ENCODE data around the gene OR51A2.
"Not testable (repeated sequence)": the region's sequence is repeated elsewhere in the genome, so short reads cannot be mapped to it uniquely, and the experiment has no call there.

The OR51A2 gene, protein sequence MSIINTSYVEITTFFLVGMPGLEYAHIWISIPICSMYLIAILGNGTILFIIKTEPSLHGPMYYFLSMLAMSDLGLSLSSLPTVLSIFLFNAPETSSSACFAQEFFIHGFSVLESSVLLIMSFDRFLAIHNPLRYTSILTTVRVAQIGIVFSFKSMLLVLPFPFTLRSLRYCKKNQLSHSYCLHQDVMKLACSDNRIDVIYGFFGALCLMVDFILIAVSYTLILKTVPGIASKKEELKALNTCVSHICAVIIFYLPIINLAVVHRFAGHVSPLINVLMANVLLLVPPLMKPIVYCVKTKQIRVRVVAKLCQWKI

DNA sequence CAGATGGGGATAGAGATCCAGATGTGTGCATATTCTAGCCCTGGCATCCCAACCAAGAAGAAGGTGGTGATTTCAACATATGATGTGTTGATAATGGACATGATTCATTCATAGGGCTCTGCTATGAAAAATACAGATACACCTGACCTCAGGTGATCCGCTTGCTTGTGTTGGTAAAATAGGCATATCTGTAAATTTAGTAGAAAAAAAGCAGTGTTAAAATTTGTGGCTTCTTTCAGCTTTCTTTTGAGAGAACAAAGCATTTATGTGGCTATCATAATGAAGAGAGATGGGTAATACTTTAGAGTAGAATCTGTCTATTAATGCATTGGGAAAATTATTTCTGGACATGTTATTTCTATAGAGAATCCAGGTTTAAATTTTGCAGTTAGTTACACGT lies at the start of gene OR51A2:
OR51A2 (minus strand) TSS at position 101 of the 400 bp plus-strand sequence; CDS start at position 101, 0 bp downstream.
- not testable (repeated sequence) for H3K36me3 Mint-ChIP-seq; ATAC-seq (ENCODE audit: low read depth); H3K9me3 Mint-ChIP-seq; H3K4me3 Mint-ChIP-seq; H3K4me1 Mint-ChIP-seq; H3K27me3 Mint-ChIP-seq; H3K27ac Mint-ChIP-seq; DNase-seq (ENCODE audit: low spot score in 2 of 2)

DNA sequence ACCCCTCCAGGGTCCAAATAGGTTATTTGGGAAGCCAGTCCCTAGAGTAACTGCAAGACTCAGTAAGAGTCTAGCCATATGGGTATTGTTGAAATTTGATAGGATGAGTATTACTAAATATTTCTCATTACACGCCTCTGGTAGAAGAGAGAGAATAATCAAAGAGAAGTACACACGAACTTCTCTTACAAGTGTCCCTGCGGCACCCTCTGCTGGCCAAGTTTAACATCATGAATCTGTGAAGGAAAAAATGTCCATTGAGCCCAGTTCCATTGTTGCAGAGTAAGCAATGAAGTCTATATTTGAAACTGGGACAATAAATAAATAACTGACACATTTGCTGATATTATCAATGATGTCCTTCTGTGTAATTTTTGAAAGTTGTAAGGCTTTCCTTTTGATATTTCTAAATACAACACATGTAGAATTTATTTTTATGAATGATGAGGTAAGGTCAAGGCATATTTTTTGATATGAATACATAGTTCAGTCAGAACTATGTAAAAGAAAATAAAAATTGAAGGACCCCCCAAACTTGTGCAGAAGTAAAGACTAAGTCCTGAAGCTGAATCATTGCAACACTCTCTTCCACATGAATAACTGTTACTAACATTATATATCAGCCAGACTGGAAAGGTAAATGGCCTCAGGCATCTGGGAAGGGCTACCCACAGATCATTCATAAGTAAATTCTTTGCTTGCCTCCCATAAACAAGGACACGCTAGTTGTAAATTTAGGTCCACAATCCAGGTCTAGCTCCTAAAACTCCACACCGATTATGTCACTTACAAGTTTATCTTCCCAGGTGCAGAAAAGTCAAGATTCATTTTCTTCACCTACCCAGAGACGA lies 49.1 kb upstream of the OR51A2 start:
- Mint-ChIP-seq H3K4me3 (no peak overlapping the region), H3K36me3 (no peaks in the 10 kb centered on the region), H3K27ac (no peak overlapping the region), H3K9me3 (no peaks in the 10 kb centered on the region), H3K4me1 (no peaks in the 10 kb centered on the region), H3K27me3 (peaks cover 4% of the 10 kb centered on the region)
- DNase-seq (ENCODE audit: low spot score in 2 of 2) (no peak), ATAC-seq (ENCODE audit: low read depth) (no peak)

DNA sequence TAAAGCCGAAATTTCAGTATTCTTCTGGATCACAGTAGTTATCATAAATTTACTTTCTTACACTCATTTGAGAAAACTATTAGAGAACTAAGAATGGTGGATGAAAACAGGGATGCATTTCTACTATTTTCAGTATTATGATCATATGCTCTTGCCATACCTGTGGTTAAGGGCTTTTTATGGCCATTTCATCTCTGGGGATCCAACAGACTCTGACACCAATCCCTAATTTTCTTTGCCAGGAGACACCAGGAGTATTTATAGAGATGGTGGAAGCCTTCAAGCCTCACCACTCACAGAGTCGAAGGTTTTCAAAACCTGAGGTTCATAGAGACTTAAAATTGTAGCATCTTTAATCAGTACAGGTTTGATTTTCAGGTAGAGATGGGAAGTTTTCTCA lies 39.0 kb upstream of the OR51A2 start, which contains the start of gene OR51L1:
OR51L1 (plus strand) TSS at position 301 of the 400 bp plus-strand sequence. CDS start 4,132 bp downstream, outside the sequence.
- peaks cover 6% of the 10 kb centered on the region for H3K27me3 Mint-ChIP-seq
- no peak within 1 kb of the TSS for H3K27ac Mint-ChIP-seq
- H3K4me1 Mint-ChIP-seq, result no peaks in the 10 kb centered on the region
- DNase-seq (ENCODE audit: low spot score in 2 of 2) (no peak), ATAC-seq (ENCODE audit: low read depth) (no peak)
- no peak within 1 kb of the TSS for H3K4me3 Mint-ChIP-seq
- H3K36me3 Mint-ChIP-seq, result no peaks in the 10 kb centered on the region
- H3K9me3 Mint-ChIP-seq, result no peaks in the 10 kb centered on the region

DNA sequence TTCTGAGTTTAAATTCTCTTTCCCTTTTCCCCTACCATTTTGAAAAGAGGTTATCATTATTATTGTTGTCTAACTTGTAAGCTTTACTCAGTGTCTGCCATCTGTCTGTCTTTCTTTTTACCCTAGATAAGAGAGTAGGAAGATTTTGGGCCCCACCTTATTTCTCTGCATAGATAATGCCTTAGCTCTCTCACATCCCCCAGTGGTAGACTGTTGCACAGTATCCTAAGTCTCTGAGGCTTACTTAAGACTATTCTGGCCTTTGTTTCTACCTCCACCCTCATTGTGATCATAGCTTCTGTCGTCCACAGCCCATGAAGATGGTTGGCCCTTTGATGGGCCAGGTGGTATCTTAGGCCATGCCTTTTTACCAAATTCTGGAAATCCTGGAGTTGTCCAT lies 35.5 kb upstream of the OR51A2 start:
- Mint-ChIP-seq H3K4me3 (no peak overlapping the region), H3K27me3 (no peaks in the 10 kb centered on the region), H3K36me3 (no peaks in the 10 kb centered on the region), H3K4me1 (no peaks in the 10 kb centered on the region), H3K27ac (no peak overlapping the region), H3K9me3 (no peaks in the 10 kb centered on the region)
- no peak for ATAC-seq (ENCODE audit: low read depth)
- DNase-seq (ENCODE audit: low spot score in 2 of 2), result no peak

DNA sequence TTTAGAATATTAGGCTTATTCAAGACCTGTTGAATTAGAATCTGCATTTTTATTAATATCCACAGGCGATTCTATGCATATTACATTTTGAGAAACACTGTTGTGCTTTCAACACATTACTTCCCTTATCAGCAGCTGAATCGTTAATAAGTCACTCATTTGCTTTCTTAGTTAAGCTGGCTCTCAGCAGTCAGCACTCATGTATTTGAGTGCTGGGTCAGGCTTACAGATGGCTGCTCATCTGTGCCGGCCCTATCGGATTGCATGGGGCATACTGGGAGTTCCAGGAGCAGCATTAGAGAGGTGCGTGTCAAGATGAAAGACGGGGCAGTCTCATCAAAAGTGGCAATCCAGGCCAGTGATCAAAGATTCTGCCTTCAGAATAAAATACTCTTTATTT lies 28.3 kb upstream of the OR51A2 start:
- ATAC-seq (ENCODE audit: low read depth) (no peak), DNase-seq (ENCODE audit: low spot score in 2 of 2) (no peak)
- Mint-ChIP-seq H3K4me3 (no peak overlapping the region), H3K4me1 (no peaks in the 10 kb centered on the region), H3K9me3 (no peaks in the 10 kb centered on the region), H3K27ac (no peak overlapping the region), H3K27me3 (no peaks in the 10 kb centered on the region), H3K36me3 (no peaks in the 10 kb centered on the region)

DNA sequence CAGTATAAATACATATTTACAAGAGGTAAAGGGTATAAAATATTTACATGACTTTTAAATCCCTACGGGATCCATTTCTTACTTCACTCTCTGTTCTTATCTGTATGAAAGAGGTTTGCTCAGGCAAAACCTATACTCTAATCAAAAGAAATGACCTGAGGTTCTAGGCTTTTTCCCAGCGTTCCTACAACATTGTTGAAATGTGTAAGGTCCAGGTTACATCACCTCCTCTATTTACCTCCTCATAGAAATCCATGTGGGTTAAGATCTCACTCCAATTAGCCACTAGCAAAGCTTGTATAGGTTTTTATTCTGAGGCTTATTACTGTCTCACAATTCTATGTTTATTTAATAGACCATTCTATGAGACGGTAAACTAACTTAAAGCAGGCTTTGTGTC lies 27.2 kb upstream of the OR51A2 start:
- no peak for DNase-seq (ENCODE audit: low spot score in 2 of 2)
- peaks cover 3% of the 10 kb centered on the region for H3K36me3 Mint-ChIP-seq

DNA sequence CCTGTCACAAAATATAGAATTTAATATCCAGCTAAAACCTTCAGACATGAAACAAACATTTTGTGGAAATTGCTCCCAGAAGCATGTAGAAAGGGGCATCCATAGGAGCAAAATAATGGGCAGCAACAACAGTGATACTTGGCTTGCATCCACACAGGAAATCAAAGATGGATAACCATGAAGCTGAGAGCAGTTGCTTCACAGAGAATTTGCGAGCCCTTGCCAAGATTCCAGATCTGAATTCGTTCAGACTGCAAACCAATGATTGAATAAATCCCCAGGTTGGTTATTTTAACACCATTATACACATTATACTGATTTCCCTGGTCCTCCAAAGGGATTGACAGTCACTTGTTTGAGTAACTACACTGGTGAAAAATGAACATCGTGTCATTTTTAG lies 23.5 kb upstream of the OR51A2 start:
- Mint-ChIP-seq H3K27me3 (peaks cover 2% of the 10 kb centered on the region), H3K27ac (no peak overlapping the region), H3K9me3 (peaks cover 4% of the 10 kb centered on the region), H3K4me3 (no peak overlapping the region), H3K36me3 (peaks cover 3% of the 10 kb centered on the region), H3K4me1 (no peaks in the 10 kb centered on the region)
- DNase-seq (ENCODE audit: low spot score in 2 of 2), result no peak
- ATAC-seq (ENCODE audit: low read depth), result no peak

More for the DNA sequence above, 27.2 kb upstream of the OR51A2 start:
- Mint-ChIP-seq H3K4me1 (no peaks in the 10 kb centered on the region), H3K27ac (no peak overlapping the region), H3K27me3 (peaks cover 2% of the 10 kb centered on the region), H3K9me3 (peaks cover 2% of the 10 kb centered on the region), H3K4me3 (no peak overlapping the region)
- ATAC-seq (ENCODE audit: low read depth), result no peak

DNA sequence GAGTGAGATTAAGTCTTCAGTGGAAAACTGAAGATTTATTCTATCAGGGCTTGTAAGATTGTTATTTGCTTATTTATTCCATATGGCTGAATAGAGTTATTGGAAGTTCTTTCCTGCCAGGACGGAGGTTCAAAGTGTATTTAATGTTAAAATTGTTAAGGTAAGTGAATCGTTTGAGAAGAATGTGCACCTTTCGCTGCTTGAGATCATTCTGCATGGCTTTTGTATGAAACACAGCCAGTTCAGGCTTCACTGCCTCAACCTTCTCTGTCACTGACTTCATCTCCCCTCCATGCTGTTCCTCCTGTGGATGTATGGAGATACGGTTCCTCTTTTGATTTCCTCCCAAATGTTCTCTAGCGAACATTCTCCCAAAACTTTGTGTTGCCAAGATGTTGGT lies 19.9 kb upstream of the OR51A2 start:
- DNase-seq (ENCODE audit: low spot score in 2 of 2) (no peak), ATAC-seq (ENCODE audit: low read depth) (no peak)
- Mint-ChIP-seq H3K27ac (no peak overlapping the region), H3K36me3 (peaks cover 3% of the 10 kb centered on the region), H3K9me3 (peaks cover 6% of the 10 kb centered on the region), H3K4me3 (no peak overlapping the region), H3K27me3 (peaks cover 2% of the 10 kb centered on the region), H3K4me1 (no peaks in the 10 kb centered on the region)

DNA sequence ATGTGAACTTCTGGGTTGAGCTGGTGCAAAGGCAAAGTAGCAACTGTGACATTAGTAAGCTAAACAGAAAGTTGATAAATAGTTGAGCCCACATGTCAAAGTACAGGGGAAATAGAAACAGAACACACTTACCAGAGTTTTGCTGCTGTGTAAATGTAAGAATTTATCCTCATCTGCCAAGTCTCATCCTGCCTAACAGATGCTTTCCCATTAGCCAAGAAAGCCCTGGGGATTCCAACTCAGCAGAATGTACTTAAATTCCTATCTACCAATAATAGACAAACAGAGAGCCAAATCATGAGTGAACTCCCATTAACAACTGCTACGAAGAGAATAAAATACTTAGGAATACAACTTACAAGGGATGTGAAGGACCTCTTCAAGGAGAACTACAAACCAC lies 7.3 kb upstream of the OR51A2 start:
- ATAC-seq (ENCODE audit: low read depth) (no peak), DNase-seq (ENCODE audit: low spot score in 2 of 2) (no peak)
- no peak overlapping the region for H3K4me3 Mint-ChIP-seq
- peaks cover 4% of the 10 kb centered on the region for H3K9me3 Mint-ChIP-seq
- H3K4me1 Mint-ChIP-seq, result no peaks in the 10 kb centered on the region
- no peak overlapping the region for H3K27ac Mint-ChIP-seq
- no peaks in the 10 kb centered on the region for H3K27me3 Mint-ChIP-seq
- no peaks in the 10 kb centered on the region for H3K36me3 Mint-ChIP-seq

DNA sequence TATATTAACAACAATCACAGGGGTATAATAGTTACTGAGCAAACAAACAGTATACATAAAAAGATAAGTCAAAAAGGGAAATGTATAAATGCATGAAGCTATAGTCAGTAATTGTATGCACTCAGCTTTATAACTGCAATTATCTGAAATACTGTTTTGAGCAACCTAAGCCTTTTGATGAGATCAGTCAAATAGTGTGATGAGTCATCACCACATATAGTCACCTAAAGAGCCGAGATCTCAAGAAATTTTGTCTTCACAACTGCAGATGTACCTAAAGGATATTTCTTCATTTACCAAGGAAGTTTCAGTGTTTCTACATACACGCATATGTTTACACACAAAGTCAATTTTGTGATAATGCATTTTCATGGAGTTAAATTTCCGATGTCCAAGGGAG lies 5.4 kb upstream of the OR51A2 start:
- no peaks in the 10 kb centered on the region for H3K27me3 Mint-ChIP-seq
- H3K4me3 Mint-ChIP-seq, result no peak overlapping the region
- ATAC-seq (ENCODE audit: low read depth) (no peak), DNase-seq (ENCODE audit: low spot score in 2 of 2) (no peak)
- no peaks in the 10 kb centered on the region for H3K4me1 Mint-ChIP-seq
- H3K27ac Mint-ChIP-seq, result no peak overlapping the region
- peaks cover 4% of the 10 kb centered on the region for H3K9me3 Mint-ChIP-seq
- no peaks in the 10 kb centered on the region for H3K36me3 Mint-ChIP-seq

DNA sequence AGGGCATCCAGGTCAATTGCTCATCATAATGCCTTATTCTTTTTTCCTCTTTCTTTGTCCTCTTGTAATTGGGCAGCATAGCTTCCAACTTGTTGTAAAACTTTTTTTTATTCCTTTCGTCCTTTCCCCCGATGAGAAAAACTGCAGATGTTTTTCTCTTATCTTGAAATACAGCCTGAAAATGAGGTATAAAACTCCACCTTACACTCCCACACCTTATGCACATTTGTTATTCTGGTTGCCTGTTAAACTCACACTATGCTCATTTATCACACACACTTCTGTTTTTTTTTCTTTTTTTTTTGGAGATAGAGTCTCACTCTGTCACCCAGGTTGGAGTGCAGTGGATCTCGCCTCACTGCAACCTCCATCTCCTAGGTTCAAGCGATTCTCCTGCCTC lies 1.9 kb upstream of the OR51A2 start:
- H3K27me3 Mint-ChIP-seq, result peaks cover 2% of the 10 kb centered on the region
- H3K4me3 Mint-ChIP-seq, result no peak overlapping the region
- H3K36me3 Mint-ChIP-seq, result no peaks in the 10 kb centered on the region
- peaks cover 1% of the 10 kb centered on the region for H3K9me3 Mint-ChIP-seq
- ATAC-seq (ENCODE audit: low read depth), result no peak
- DNase-seq (ENCODE audit: low spot score in 2 of 2), result no peak
- no peaks in the 10 kb centered on the region for H3K4me1 Mint-ChIP-seq
- H3K27ac Mint-ChIP-seq, result no peak overlapping the region

DNA sequence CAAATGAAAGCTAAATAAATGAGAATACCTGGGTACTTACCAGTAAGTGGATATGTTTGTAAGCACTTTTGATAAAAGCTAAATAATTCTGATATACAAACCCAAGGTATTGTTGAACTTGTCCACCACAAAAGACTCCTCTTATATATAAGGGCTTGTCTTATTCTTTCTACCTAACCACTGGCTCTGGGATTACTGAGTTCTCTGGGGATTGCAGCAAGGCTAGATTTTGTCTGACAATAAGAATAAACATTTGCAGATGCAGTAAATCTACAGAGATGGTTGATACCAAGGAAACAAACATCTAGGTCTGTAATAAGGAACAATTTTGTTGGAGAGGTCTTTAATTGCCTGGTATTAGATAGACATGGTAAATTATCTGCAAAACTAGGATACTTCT lies 8.0 kb downstream of the OR51A2 start, which contains the start of gene OR51A4:
OR51A4 (minus strand) TSS at position 101 of the 400 bp plus-strand sequence. CDS start 505 bp downstream, outside the sequence.
- no peaks in the 10 kb centered on the region for H3K4me1 Mint-ChIP-seq
- no peaks in the 10 kb centered on the region for H3K27me3 Mint-ChIP-seq
- H3K9me3 Mint-ChIP-seq, result no peaks in the 10 kb centered on the region
- H3K4me3 Mint-ChIP-seq, result no peak within 1 kb of the TSS
- H3K27ac Mint-ChIP-seq, result no peak within 1 kb of the TSS
- DNase-seq (ENCODE audit: low spot score in 2 of 2), result no peak
- H3K36me3 Mint-ChIP-seq, result no peaks in the 10 kb centered on the region
- no peak for ATAC-seq (ENCODE audit: low read depth)

DNA sequence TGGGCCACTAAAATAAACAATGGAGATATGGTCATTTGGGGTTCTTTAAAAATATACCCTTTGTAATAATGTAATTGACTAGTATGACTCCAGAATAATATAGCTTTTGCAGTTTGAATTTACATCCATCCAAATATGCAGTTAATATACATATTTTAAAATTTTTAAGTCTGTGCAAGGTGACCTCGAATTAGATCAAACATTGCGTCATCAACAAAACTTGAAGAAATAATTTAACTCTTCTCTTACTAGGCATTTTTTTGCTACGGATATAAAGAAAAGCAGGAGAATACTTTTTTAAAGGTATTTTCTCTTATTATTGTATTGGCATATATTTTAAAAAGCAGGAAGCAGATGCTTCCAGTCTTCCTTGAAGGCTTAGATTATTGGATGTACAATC lies 18.8 kb downstream of the OR51A2 start:
- H3K4me3 Mint-ChIP-seq, result no peak overlapping the region
- peaks cover 6% of the 10 kb centered on the region for H3K27me3 Mint-ChIP-seq
- H3K36me3 Mint-ChIP-seq, result no peaks in the 10 kb centered on the region
- H3K27ac Mint-ChIP-seq, result no peak overlapping the region
- no peak for DNase-seq (ENCODE audit: low spot score in 2 of 2)
- no peak for ATAC-seq (ENCODE audit: low read depth)
- H3K4me1 Mint-ChIP-seq, result no peaks in the 10 kb centered on the region
- no peaks in the 10 kb centered on the region for H3K9me3 Mint-ChIP-seq

DNA sequence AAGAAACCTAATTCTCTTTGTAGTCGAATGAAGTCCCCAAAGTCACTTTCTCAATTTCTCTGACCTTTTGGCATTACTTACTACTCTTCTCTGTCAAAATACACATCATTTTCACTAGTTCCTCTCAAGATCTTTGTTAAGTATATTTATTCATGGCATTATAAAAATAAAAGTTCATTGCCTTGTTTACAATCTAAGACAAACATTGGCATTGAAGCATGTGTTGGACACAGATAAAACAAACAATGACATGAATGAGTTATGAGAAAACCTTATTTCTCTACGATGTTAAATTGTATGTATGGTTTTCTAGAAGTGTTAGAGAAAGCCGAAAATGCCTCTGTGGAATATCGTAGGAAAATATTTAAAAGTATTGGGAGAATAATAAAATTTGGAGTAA lies 22.8 kb downstream of the OR51A2 start:
- Mint-ChIP-seq H3K4me3 (no peak overlapping the region), H3K27me3 (peaks cover 2% of the 10 kb centered on the region), H3K27ac (no peak overlapping the region), H3K36me3 (no peaks in the 10 kb centered on the region), H3K9me3 (no peaks in the 10 kb centered on the region), H3K4me1 (no peaks in the 10 kb centered on the region)
- no peak for ATAC-seq (ENCODE audit: low read depth)
- no peak for DNase-seq (ENCODE audit: low spot score in 2 of 2)

All from memory B cell (primary cell).